Ishikawa (cell line): Measurements from ENCODE around the gene PITPNM1.

Source experiments
- EP300 ChIP-seq: IDR thresholded peaks from 2 replicates; pipeline ENCODE4 v1.6.1; 2012; ENCODE audit warnings: borderline replicate concordance
- MAX ChIP-seq: IDR thresholded peaks from 2 replicates; pipeline ENCODE4 v1.6.1; 2012
- RAD21 ChIP-seq: IDR thresholded peaks from 2 replicates; pipeline ENCODE4 v1.6.1; 2012; ENCODE audit warnings: low read depth

- no peak for TF ChIP-seq MAX
- no peak for TF ChIP-seq RAD21
- TF ChIP-seq EP300 = no peak
Observed at GRCh38 chr11:67510023-67510345, 4.8 kb upstream of the PITPNM1 start.
